Measurements from ENCODE around the gene RFTN2. TPM values are rescaled to one million over a fixed set of nuclear protein-coding genes. Genes with fewer than 3 reads are reported as not detected.
A peak's percentile ranks its signal among the peaks of the same experiment; 100 is the strongest.
"Not testable (repeated sequence)": the region's sequence is repeated elsewhere in the genome, so short reads cannot be mapped to it uniquely, and the experiment has no call there.

Gene RFTN2
- total and polyA plus RNA-seq, 8 donors: 0.45 to 13.3 (median 2.1) TPM

DNA sequence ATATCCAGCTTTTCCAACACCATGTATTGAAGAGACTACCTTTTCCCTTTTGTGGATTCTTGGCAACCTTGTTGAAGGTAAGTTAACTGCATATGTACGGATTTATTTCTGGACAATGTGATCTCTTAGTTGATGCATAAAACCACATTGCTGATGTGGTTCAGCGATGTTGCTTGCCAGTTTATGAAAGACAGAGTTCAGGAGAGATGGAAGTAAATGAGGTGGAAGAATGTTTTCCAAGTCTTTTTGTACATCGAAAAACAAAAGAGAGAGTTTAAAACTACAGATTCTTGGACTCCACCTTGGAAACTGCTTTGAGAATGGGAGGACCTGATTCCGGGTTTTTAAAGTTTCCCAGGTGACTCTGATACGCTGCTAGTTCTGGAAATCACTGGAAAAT, 115.7 kb downstream of the RFTN2 start:
- WGBS, 5 donors: 88 to 94% (median 94%) methylated on average over 5 of the region's 5 CpGs
- peak overlapping the region in 1 of 5 donors; percentile 18 for H3K27ac ChIP-seq

DNA sequence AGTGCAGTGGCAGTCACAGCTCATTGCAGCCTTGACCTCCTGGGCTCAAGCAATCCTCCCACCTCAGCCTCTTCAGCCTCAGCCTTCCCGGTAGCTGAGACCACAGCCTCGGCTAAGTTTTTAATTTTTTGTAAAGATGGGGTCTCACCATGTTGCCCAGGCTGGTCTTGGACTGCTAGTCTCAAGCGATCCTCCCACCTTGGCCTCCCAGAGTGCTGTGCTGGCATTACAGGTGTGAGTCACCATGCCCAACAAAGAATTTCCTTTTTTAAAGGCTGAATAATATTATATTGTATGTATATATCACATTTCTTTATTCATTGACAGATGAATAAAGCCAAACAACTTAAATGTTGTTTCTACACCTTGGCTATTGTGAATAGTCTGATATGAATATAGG, 117.0 kb downstream of the RFTN2 start:
- TF ChIP-seq POLR2AphosphoS5 (IDR thresholded peaks at IDR 0.05) (no peak), EP300 (IDR thresholded peaks at IDR 0.05) (no peak), POLR2A (IDR thresholded peaks at IDR 0.05) (no peak)
- TF ChIP-seq, protein P1, sequence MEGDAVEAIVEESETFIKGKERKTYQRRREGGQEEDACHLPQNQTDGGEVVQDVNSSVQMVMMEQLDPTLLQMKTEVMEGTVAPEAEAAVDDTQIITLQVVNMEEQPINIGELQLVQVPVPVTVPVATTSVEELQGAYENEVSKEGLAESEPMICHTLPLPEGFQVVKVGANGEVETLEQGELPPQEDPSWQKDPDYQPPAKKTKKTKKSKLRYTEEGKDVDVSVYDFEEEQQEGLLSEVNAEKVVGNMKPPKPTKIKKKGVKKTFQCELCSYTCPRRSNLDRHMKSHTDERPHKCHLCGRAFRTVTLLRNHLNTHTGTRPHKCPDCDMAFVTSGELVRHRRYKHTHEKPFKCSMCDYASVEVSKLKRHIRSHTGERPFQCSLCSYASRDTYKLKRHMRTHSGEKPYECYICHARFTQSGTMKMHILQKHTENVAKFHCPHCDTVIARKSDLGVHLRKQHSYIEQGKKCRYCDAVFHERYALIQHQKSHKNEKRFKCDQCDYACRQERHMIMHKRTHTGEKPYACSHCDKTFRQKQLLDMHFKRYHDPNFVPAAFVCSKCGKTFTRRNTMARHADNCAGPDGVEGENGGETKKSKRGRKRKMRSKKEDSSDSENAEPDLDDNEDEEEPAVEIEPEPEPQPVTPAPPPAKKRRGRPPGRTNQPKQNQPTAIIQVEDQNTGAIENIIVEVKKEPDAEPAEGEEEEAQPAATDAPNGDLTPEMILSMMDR (IDR thresholded peaks at IDR 0.05): no peak
- H3K27ac ChIP-seq: no peak overlapping the region
- intact Hi-C loops (cut with DNase I; ENCODE audit: low total_unique reads): no loop called here
- H3K27me3 ChIP-seq: no peaks in the 10 kb centered on the region
- DNase-seq: no peak
- peaks cover 13 to 52% (median 41%) of the 10 kb centered on the region in 4 donors for H3K36me3 ChIP-seq
- H3K4me1 ChIP-seq: no peaks in the 10 kb centered on the region
- WGBS, 5 donors: 91 to 99% (median 98%) methylated on average over 3 of the region's 3 CpGs
- H3K4me3 ChIP-seq: no peak overlapping the region
- no peaks in the 10 kb centered on the region for H3K9me3 ChIP-seq

More for the DNA sequence above, 115.7 kb downstream of the RFTN2 start:
- no peaks in the 10 kb centered on the region for H3K27me3 ChIP-seq
- TF ChIP-seq POLR2A (IDR thresholded peaks at IDR 0.05): no peak
- no peak for TF ChIP-seq EP300 (IDR thresholded peaks at IDR 0.05)
- no peak for TF ChIP-seq POLR2AphosphoS5 (IDR thresholded peaks at IDR 0.05)
- TF ChIP-seq, protein P1 (IDR thresholded peaks at IDR 0.05): no peak
- intact Hi-C loops (cut with DNase I; ENCODE audit: low total_unique reads): no loop called here
- no peak for DNase-seq
- H3K4me3 ChIP-seq: no peak overlapping the region
- no peaks in the 10 kb centered on the region for H3K4me1 ChIP-seq
- H3K9me3 ChIP-seq: no peaks in the 10 kb centered on the region
- H3K36me3 ChIP-seq: peaks cover 0 to 39% (median 28%) of the 10 kb centered on the region in 4 donors

- no peak overlapping the region for H3K27ac ChIP-seq
These were observed 118.9 kb downstream of the RFTN2 start for GRCh38 chr2:197556456-197556855.

GRCh38 chr2:197555467-197555866, 119.9 kb downstream of the RFTN2 start:
- Histone ChIP-seq H3K4me3 (no peak overlapping the region), H3K27ac (no peak overlapping the region), H3K36me3 (peaks cover 20 to 75% (median 65%) of the 10 kb centered on the region in 4 donors), H3K9me3 (no peaks in the 10 kb centered on the region), H3K27me3 (no peaks in the 10 kb centered on the region), H3K4me1 (peaks cover 0 to 7% (median 0%) of the 10 kb centered on the region in 4 donors)
- intact Hi-C loops (cut with DNase I; ENCODE audit: low total_unique reads): no loop called here
- no peak for DNase-seq
- TF ChIP-seq POLR2A (IDR thresholded peaks at IDR 0.05): no peak
- no peak for TF ChIP-seq POLR2AphosphoS5 (IDR thresholded peaks at IDR 0.05)
- TF ChIP-seq, protein P1 (IDR thresholded peaks at IDR 0.05): no peak
- TF ChIP-seq EP300 (IDR thresholded peaks at IDR 0.05): no peak

More at GRCh38 chr2:197556456-197556855, 118.9 kb downstream of the RFTN2 start:
- intact Hi-C loops (cut with DNase I; ENCODE audit: low total_unique reads): no loop called here
- WGBS, 5 donors: 28 to 74% (median 58%) methylated on average over 1 of the region's 1 CpG
- Histone ChIP-seq H3K27me3 (no peaks in the 10 kb centered on the region), H3K36me3 (peaks cover 20 to 67% (median 57%) of the 10 kb centered on the region in 4 donors), H3K4me1 (no peaks in the 10 kb centered on the region), H3K4me3 (no peak overlapping the region), H3K9me3 (no peaks in the 10 kb centered on the region)
- TF ChIP-seq EP300 (IDR thresholded peaks at IDR 0.05) (no peak), POLR2A (IDR thresholded peaks at IDR 0.05) (no peak), POLR2AphosphoS5 (IDR thresholded peaks at IDR 0.05) (no peak)
- TF ChIP-seq, protein P1 (IDR thresholded peaks at IDR 0.05): no peak
- DNase-seq: peak in 1 of 2 donors; percentile 15

GRCh38 chr2:197551260-197551659, 124.1 kb downstream of the RFTN2 start:
- not testable (repeated sequence) for H3K4me1 ChIP-seq
- WGBS, 5 donors: 39 to 64% (median 55%) methylated on average over 2 of the region's 2 CpGs

More at GRCh38 chr2:197551260-197551659, 124.1 kb downstream of the RFTN2 start:
- H3K4me3 ChIP-seq; intact Hi-C loops (cut with DNase I; ENCODE audit: low total_unique reads); DNase-seq; H3K27me3 ChIP-seq; H3K9me3 ChIP-seq; H3K27ac ChIP-seq: not testable (repeated sequence)
- H3K36me3 ChIP-seq: peaks cover 20 to 90% (median 82%) of the 10 kb centered on the region in 4 donors
